IPS-15b (cell line): ENCODE results near the gene TTLL3.
"Not testable (repeated sequence)": the region's sequence is repeated elsewhere in the genome, so short reads cannot be mapped to it uniquely, and the experiment has no call there.

Experiments
- H3K27me3 ChIP-seq: one replicate; pipeline ENCODE4 v1.6.1; 2013; ENCODE audit warnings: low read length; ENCODE audit not compliant: control insufficient read depth, insufficient read depth
- H3K36me3 ChIP-seq: one replicate; pipeline ENCODE4 v1.6.1; 2013; ENCODE audit warnings: low read length; ENCODE audit not compliant: control insufficient read depth, insufficient read depth
- H3K4me1 ChIP-seq: one replicate; pipeline ENCODE4 v1.6.1; 2013; ENCODE audit warnings: mild to moderate bottlenecking, low read length; ENCODE audit not compliant: control insufficient read depth, insufficient read depth
- H3K4me3 ChIP-seq: one replicate; pipeline ENCODE4 v1.5.1; 2013; ENCODE audit warnings: low read depth, low read length
- H3K9ac ChIP-seq: one replicate; pipeline ENCODE4 v1.6.1; 2013; ENCODE audit warnings: low read depth, mild to moderate bottlenecking, low read length
- H3K9me3 ChIP-seq: one replicate; pipeline ENCODE4 v1.6.1; 2013; ENCODE audit warnings: mild to moderate bottlenecking, low read length; ENCODE audit not compliant: control insufficient read depth, insufficient read depth

The TTLL3 gene

DNA sequence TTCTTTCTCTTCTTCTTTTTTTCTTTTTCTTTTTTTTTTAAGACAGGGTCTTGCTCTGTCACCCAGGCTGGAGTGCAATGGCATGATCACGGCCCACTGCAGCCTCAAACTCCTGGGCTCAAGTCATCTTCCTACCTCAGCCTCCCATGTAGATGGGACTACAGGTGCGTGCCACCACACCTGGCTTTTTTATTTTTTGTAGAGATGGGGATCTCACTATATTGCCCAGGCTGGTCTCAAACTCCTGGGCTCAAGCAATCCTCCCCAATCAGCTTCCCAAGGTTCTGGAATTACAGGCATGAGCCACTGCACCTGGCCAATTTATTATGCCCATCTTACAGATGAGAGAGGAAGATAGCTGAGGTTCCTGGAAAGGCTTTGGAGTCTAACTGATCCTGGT, 39.1 kb upstream of the TTLL3 start:
- H3K27me3 ChIP-seq = peaks cover 17% of the 10 kb centered on the region
- H3K4me3 ChIP-seq = peak overlapping the region; percentile 77

GRCh38 chr3:9776896-9777693, 33.0 kb upstream of the TTLL3 start:
- no peaks in the 10 kb centered on the region for H3K9me3 ChIP-seq
- peaks cover 3% of the 10 kb centered on the region for H3K36me3 ChIP-seq
- no peak overlapping the region for H3K9ac ChIP-seq
- no peak overlapping the region for H3K4me3 ChIP-seq
- no peaks in the 10 kb centered on the region for H3K4me1 ChIP-seq
- no peaks in the 10 kb centered on the region for H3K27me3 ChIP-seq

More for the DNA sequence above, 39.1 kb upstream of the TTLL3 start:
- H3K9me3 ChIP-seq, H3K4me1 ChIP-seq, H3K36me3 ChIP-seq, H3K9ac ChIP-seq: not testable (repeated sequence)

GRCh38 chr3:9777694-9778021, 32.4 kb upstream of the TTLL3 start:
- H3K9ac ChIP-seq = no peak overlapping the region

DNA sequence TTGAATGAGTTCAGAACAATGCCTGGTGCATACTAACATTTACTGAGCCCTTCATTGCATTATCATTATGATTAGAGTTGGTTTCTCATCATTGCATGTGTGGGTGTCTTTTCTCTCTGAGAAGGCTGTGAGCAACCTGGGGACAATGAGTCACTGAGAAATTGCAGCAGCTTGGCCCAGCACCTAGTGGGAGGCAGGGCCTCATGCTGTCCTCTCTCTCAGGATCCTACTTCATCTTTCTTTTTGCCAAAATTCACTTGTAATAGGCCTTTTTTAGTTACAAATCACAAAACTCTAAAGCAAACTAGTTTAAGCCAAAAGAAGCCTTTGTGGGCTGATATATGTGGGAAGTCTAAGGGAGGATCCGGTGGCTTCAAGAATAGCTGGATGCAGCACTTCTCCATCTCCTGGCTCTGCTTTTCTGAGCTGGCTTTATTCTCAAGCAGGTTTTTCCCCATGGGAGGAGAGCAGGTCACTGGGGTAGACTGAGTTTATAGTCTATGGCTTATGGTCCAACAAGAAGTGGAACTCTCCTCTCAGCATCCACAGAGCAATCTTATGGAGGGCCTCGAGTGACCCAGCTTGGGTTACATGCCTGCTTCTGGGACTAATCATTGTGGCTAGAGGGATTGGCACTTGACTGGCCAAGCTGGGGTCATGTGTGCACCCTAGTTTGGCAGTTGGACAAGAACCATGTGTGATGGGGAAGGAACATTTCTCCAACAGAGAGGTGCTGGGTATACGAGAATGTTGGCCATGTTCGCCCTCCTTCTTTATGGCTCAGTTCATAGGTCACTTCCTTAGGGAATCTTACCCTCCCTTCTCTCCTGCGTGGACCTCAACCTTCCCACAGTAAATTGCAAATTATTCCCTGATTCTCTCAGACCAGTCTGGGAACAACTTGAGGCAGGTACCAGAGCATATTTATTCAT, 31.7 kb upstream of the TTLL3 start:
- H3K27me3 ChIP-seq = no peaks in the 10 kb centered on the region
- no peaks in the 10 kb centered on the region for H3K9me3 ChIP-seq
- H3K36me3 ChIP-seq = peaks cover 3% of the 10 kb centered on the region
- no peak overlapping the region for H3K9ac ChIP-seq
- no peak overlapping the region for H3K4me3 ChIP-seq
- H3K4me1 ChIP-seq = no peaks in the 10 kb centered on the region

More at GRCh38 chr3:9777694-9778021, 32.4 kb upstream of the TTLL3 start:
- no peaks in the 10 kb centered on the region for H3K27me3 ChIP-seq
- H3K36me3 ChIP-seq = peaks cover 3% of the 10 kb centered on the region
- no peaks in the 10 kb centered on the region for H3K9me3 ChIP-seq
- no peak overlapping the region for H3K4me3 ChIP-seq
- H3K4me1 ChIP-seq = no peaks in the 10 kb centered on the region

GRCh38 chr3:9779075-9779593, 30.9 kb upstream of the TTLL3 start:
- H3K4me3 ChIP-seq = no peak overlapping the region
- no peaks in the 10 kb centered on the region for H3K4me1 ChIP-seq
- peaks cover 8% of the 10 kb centered on the region for H3K36me3 ChIP-seq
- no peak overlapping the region for H3K9ac ChIP-seq
- no peaks in the 10 kb centered on the region for H3K27me3 ChIP-seq
- no peaks in the 10 kb centered on the region for H3K9me3 ChIP-seq

DNA sequence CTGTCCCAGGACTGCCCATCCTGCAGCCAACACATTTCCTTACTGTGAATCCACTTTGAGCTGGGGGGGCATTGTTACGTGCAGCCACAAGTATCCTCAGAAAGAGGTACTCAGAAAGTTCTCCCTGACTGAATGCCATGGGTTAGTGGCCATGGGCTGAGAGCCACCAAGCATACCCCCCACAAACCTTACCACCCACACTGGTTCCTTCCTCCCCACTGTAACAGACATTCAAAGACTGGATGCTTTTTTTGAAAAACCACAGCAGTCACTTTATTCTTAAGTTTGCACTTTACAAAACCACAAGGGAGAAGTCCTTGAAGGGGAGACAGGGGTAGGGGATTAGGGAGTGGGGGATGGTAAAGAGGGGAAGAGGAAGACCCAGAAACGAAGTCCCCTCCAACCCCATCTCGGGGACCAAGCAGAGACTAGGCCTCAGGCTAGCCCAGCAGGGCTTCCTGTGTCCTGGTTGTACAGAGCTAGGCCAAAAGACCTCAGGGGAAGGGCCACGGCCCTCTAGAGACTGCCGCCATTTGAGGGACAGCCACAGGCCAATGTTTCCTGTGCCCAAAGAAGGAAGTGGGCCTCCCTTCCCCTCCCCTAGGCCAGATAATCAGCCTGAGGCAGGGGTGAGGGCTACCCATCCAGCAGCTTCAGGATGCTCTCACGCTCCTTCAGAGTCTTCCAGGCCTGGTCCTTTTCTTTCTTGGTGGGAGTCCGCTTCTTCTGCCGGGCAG, 30.2 kb upstream of the TTLL3 start:
- Histone ChIP-seq H3K27me3 (no peaks in the 10 kb centered on the region), H3K4me1 (no peaks in the 10 kb centered on the region), H3K9ac (no peak overlapping the region), H3K9me3 (no peaks in the 10 kb centered on the region), H3K36me3 (peaks cover 9% of the 10 kb centered on the region), H3K4me3 (no peak overlapping the region)

DNA sequence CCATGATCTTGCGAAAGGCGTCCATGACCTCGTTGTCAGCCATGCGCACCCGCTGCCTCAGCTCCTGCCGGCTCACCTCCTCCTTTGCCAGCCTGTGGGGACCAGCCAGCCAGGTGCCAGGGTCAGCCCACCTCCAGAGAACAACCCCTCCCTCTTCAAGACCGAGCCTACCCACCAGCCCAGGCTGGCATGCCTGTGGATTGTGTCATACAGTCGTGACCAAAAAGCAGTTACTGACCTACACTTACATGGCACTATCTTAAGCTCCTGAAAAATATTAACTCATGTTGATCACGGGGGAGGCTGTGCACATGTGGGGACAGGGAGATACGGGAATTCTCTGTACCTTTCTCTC, 29.6 kb upstream of the TTLL3 start:
- peaks cover 11% of the 10 kb centered on the region for H3K36me3 ChIP-seq
- H3K9me3 ChIP-seq = no peaks in the 10 kb centered on the region
- no peak overlapping the region for H3K4me3 ChIP-seq
- no peak overlapping the region for H3K9ac ChIP-seq
- H3K27me3 ChIP-seq = no peaks in the 10 kb centered on the region
- H3K4me1 ChIP-seq = no peaks in the 10 kb centered on the region

DNA sequence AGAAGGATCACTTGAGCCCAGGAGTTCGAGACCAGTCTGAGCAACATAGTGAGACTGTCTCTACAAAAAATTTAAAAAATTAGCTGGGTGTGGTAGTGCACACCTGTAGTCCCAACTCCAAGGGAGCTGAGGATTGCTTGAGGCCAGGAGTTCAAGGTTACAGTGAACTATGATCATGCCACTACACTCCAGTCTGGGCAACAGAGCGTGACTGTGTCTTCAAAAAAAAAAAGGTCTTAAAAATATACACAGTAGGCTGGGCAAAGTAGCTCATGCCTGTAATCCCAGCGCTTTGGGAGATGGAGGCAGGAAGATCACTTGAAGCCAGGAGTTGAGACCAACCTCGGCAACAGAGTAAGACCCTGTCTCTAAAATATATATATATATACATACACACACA, 29.2 kb upstream of the TTLL3 start:
- H3K27me3 ChIP-seq = no peaks in the 10 kb centered on the region
- no peaks in the 10 kb centered on the region for H3K4me1 ChIP-seq
- no peak overlapping the region for H3K4me3 ChIP-seq
- H3K36me3 ChIP-seq = peaks cover 14% of the 10 kb centered on the region
- H3K9me3 ChIP-seq = no peaks in the 10 kb centered on the region
- H3K9ac ChIP-seq = no peak overlapping the region

GRCh38 chr3:9781551-9781950, 28.5 kb upstream of the TTLL3 start:
- no peaks in the 10 kb centered on the region for H3K4me1 ChIP-seq
- H3K4me3 ChIP-seq = no peak overlapping the region
- peaks cover 14% of the 10 kb centered on the region for H3K36me3 ChIP-seq
- no peak overlapping the region for H3K9ac ChIP-seq
- no peaks in the 10 kb centered on the region for H3K27me3 ChIP-seq
- no peaks in the 10 kb centered on the region for H3K9me3 ChIP-seq

- H3K9me3 ChIP-seq = no peaks in the 10 kb centered on the region
- no peak overlapping the region for H3K9ac ChIP-seq
- H3K4me1 ChIP-seq = no peaks in the 10 kb centered on the region
- H3K4me3 ChIP-seq = no peak overlapping the region
- peaks cover 16% of the 10 kb centered on the region for H3K36me3 ChIP-seq
- H3K27me3 ChIP-seq = no peaks in the 10 kb centered on the region
These were observed 28.0 kb upstream of the TTLL3 start for GRCh38 chr3:9781978-9782603.

DNA sequence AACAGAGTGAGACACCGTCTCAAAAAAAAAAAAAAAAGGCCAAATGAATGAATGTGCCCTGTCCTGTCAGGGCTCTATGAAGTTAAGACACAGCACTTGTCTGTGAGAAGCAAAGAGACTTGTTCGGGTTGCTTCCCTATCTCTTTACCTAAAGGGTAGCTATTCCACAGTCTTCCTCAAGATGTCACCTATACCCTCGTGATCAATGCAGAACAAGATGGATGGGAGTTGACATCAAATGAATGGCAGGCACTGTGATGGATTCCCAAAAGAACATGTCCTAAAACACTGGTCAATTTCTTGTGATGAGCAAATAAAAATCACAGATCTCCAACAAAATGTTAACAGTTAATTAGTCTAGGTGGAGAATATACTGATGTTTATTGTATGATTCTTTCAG, 27.3 kb upstream of the TTLL3 start:
- H3K9me3 ChIP-seq = no peaks in the 10 kb centered on the region
- H3K9ac ChIP-seq = no peak overlapping the region
- H3K36me3 ChIP-seq = peaks cover 19% of the 10 kb centered on the region
- no peaks in the 10 kb centered on the region for H3K27me3 ChIP-seq
- H3K4me3 ChIP-seq = no peak overlapping the region
- H3K4me1 ChIP-seq = no peaks in the 10 kb centered on the region
